Fibroblast of peridontal ligament (primary cell): ENCODE results near the gene HTR2B.
A peak's percentile ranks its signal among the peaks of the same experiment; 100 is the strongest.
"Not testable (repeated sequence)": the region's sequence is repeated elsewhere in the genome, so short reads cannot be mapped to it uniquely, and the experiment has no call there.

Experiments used
- DNase-seq: peaks from one replicate; pipeline ENCODE4 v3.0.0-alpha.2; 2010; ENCODE audit errors: extremely low read depth

Gene HTR2B

DNA sequence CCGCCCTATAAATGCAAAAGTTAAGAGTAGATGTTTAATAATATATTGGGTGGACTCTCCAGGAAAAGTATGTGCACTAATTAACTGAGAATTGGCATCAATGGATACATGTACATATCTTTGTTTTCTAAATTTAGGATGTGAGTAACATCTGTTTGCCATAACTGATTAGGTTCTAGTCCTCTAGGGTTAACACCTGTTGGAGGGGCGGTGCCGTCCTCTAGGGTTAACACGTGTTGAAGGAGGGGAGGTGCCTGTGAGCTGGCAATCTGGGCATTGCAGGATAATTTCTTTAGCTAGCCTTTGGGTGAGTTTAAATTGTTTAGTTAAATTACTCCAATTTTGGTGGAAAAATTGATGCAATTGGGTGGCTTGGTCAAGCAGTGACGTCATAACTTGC is 30.9 kb downstream of the HTR2B start:
- no peak for DNase-seq

- no peak for DNase-seq
Observed at GRCh38 chr2:231088754-231089153, 36.1 kb downstream of the HTR2B start.

DNA sequence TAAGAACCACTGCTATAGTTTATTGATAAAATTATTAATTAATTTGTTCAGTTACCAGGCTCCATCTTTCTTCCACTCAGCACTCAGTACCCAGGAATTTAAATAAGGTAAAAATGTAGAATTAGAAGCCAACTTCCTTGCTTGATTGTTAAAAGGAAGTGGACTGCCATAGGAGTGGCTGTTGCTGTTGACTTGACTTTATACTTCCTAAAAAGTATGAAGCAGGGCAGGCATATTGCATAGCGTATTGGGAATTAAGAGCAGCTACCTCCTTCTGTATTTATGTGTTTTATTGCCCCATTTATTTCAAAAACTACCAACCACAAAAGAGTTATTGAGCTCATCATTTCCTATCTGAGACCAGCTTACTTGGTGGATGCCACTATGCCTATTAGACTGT is 40.3 kb downstream of the HTR2B start:
- no peak for DNase-seq

GRCh38 chr2:231069379-231070054 is 55.3 kb downstream of the HTR2B start:
- peak; percentile 26 for DNase-seq

DNA sequence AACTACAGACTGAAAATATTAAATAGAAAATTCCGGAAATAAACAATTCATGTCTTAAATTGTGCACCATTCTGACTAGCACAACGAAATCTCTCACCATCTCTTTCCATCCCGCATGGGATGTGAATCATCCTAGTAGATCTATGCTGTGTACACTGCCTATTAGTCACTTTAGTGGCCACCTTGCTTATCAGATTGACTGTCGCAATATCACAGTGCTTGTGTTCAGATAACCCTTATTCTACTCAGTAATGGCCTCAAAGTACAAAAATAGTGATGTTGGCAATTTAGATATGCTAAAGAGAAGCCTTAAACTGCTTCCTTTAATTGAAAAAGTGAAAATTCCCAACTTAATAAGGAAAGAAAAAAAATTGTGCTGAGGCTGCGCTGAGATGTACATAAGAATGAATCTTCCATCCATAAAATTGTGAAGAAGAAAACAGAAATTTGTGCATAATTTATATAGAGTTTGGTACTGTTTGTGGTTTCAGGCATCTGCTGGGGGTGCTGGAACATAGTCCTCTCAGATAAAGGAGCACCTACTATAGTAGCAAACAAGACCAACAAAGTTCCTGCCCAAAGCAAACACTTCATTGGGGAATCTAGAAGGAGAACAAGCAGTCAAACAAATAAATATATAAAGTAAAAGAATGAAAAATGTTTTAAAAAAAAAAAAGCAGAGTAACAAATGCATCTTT is 56.2 kb downstream of the HTR2B start:
- no peak for DNase-seq

GRCh38 chr2:231067531-231067930 is 57.3 kb downstream of the HTR2B start:
- not testable (repeated sequence) for DNase-seq

DNA sequence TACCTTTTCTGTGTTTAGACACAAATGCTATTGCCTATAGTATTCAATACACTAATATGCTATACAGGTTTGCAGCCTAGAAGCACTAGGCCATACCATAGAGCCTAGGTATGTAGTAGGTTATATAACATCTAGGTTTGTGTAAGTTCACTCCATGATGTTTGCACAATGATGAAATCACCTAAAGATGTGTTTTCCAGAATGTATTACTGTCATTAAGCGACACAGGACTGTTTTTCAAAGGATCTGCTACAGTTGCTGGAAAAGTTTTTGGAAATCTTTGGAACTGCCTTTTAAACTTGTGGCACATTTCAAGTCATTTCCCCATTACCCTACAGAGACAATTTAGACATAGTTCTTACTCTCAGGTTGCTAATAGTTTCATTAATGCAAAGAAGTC is 58.9 kb downstream of the HTR2B start:
- no peak for DNase-seq

DNA sequence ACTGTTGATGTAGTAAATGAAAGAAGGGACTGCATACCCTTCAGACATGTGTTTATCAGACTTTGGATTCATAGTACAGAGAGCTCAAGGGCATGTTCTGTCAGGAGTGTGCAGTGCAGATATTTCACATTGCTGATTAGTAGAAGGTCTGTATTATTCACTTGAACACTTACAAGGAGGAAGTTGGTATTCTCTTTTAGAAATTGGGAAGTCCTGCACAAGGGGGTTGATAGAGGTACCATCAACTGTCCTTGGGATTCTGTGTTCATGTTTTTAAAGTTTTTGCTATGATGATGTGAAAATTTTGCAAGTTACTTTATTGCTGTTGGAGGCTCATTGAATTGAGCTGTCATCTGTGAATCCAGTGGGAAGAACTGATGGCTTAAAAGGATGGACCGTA is 61.5 kb downstream of the HTR2B start:
- DNase-seq, result no peak

GRCh38 chr2:231062776-231063175 is 62.1 kb downstream of the HTR2B start:
- DNase-seq, result no peak

GRCh38 chr2:231059756-231060155 is 65.1 kb downstream of the HTR2B start:
- peak; percentile 62 for DNase-seq

GRCh38 chr2:231058761-231059550 is 65.9 kb downstream of the HTR2B start:
- peak; percentile 31 for DNase-seq
